ENCODE measurements around the gene CHST7. TPM values are rescaled to one million over a fixed set of nuclear protein-coding genes. Genes with fewer than 3 reads are reported as not detected.

CHST7 gene
- total RNA-seq, 6 experiments from 2014 or later: 16.1 to 17.8 (median 17.0) TPM

GRCh38 chrX:46601283-46601682 is 27.7 kb downstream of the CHST7 start:
- no peak for DNase-seq
- Mint-ChIP-seq H3K27me3 (ENCODE audit: insufficient read depth) (no peaks in the 10 kb centered on the region; the same call in 1 of the 2 replicates), H3K4me1 (ENCODE audit: low read depth) (no peaks in the 10 kb centered on the region; the same call in 1 of the 2 replicates)

GRCh38 chrX:46602468-46603102 is 29.0 kb downstream of the CHST7 start:
- Mint-ChIP-seq H3K27ac (peak overlapping the region; percentile 33; the same call in 1 of the 2 replicates), H3K4me3 (no peak overlapping the region), H3K27me3 (ENCODE audit: insufficient read depth) (no peaks in the 10 kb centered on the region), H3K36me3 (ENCODE audit: low read depth) (no peaks in the 10 kb centered on the region), H3K9me3 (no peaks in the 10 kb centered on the region), H3K4me1 (ENCODE audit: low read depth) (no peaks in the 10 kb centered on the region; the same call in 1 of the 2 replicates)
- TF ChIP-seq, protein P1, sequence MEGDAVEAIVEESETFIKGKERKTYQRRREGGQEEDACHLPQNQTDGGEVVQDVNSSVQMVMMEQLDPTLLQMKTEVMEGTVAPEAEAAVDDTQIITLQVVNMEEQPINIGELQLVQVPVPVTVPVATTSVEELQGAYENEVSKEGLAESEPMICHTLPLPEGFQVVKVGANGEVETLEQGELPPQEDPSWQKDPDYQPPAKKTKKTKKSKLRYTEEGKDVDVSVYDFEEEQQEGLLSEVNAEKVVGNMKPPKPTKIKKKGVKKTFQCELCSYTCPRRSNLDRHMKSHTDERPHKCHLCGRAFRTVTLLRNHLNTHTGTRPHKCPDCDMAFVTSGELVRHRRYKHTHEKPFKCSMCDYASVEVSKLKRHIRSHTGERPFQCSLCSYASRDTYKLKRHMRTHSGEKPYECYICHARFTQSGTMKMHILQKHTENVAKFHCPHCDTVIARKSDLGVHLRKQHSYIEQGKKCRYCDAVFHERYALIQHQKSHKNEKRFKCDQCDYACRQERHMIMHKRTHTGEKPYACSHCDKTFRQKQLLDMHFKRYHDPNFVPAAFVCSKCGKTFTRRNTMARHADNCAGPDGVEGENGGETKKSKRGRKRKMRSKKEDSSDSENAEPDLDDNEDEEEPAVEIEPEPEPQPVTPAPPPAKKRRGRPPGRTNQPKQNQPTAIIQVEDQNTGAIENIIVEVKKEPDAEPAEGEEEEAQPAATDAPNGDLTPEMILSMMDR (IDR thresholded peaks at IDR 0.05): no peak
- DNase-seq: no peak

More at GRCh38 chrX:46601283-46601682, 27.7 kb downstream of the CHST7 start:
- no peaks in the 10 kb centered on the region for H3K9me3 Mint-ChIP-seq
- no peaks in the 10 kb centered on the region for H3K36me3 Mint-ChIP-seq (ENCODE audit: low read depth)
- TF ChIP-seq, protein P1 (IDR thresholded peaks at IDR 0.05): no peak
- H3K4me3 Mint-ChIP-seq: no peak overlapping the region
- peak overlapping the region; percentile 49 for H3K27ac Mint-ChIP-seq

GRCh38 chrX:46607916-46608315 is 34.4 kb downstream of the CHST7 start:
- Mint-ChIP-seq H3K4me1 (ENCODE audit: low read depth) (no peaks in the 10 kb centered on the region), H3K27me3 (ENCODE audit: insufficient read depth) (no peaks in the 10 kb centered on the region)

DNA sequence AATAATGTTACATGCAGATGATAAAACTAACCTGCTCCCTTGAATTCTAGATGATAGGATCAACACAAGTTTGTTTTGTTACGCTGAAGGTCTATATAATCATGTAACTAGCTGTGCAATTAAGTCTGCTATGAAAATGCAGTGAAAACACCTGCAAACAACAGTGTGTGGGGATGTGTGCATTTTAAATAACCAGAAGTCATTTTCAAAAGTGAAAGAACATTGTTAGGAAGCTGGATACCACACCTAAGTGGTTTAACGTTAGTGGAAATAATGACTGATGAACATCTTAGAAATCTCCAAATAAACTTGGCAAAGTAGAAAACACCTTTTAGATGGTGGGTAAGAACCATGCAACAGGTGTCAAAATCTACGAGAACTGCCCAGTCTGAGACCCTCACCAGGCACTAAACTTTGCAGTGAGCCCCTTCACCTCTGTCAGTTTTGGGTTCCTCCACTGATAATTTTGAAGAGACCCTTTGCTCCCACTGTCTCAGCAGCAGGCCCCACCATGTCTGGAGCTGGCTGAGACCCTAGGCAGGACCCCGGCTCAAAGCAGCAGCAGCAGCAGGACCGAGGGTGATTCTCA is 36.6 kb downstream of the CHST7 start:
- Mint-ChIP-seq H3K9me3 (no peaks in the 10 kb centered on the region), H3K36me3 (ENCODE audit: low read depth) (peaks cover 8% of the 10 kb centered on the region; the same call in 1 of the 2 replicates), H3K4me3 (no peak overlapping the region), H3K4me1 (ENCODE audit: low read depth) (no peaks in the 10 kb centered on the region), H3K27me3 (ENCODE audit: insufficient read depth) (no peaks in the 10 kb centered on the region), H3K27ac (no peak overlapping the region)
- no peak for DNase-seq
- TF ChIP-seq, protein P1 (IDR thresholded peaks at IDR 0.05): no peak

More at GRCh38 chrX:46607916-46608315, 34.4 kb downstream of the CHST7 start:
- DNase-seq: no peak
- H3K4me3 Mint-ChIP-seq: no peak overlapping the region
- TF ChIP-seq, protein P1 (IDR thresholded peaks at IDR 0.05): no peak
- no peaks in the 10 kb centered on the region for H3K36me3 Mint-ChIP-seq (ENCODE audit: low read depth)
- H3K27ac Mint-ChIP-seq: no peak overlapping the region
- H3K9me3 Mint-ChIP-seq: no peaks in the 10 kb centered on the region

DNA sequence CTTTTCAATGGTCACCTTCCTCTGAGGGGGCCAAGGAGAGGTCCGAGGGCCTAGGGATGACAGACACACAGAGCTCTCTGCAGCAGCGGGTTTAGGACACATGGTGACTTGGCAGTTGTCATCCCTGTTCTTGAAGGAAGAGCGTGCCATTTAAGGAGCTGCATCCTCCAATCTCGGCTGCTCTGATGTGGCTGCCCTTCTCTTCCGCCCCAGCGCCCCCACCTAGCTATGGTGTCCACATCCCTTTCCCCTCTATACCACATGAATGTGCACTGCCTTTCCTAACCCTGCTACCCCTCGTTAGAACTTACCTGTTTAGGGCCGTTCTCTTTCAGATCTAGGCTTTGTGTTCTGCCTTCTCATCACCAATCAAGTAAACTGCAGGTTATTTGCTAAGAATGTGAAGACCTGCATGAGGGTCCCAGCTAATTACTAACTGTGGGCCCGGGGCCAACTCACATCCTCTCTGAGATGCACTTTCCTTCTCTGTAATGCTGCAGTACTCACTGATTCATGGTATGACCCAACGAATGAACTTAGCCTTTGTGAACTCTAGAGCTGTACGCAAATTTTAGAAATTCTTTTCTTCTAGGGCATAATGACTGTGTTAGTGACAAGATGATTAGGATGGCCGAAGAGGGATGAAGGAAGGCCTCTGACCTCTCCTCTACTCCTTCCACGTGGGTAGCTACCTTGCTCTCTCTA is 38.2 kb downstream of the CHST7 start:
- no peaks in the 10 kb centered on the region for H3K9me3 Mint-ChIP-seq
- no peak overlapping the region for H3K4me3 Mint-ChIP-seq
- no peaks in the 10 kb centered on the region for H3K4me1 Mint-ChIP-seq (ENCODE audit: low read depth)
- DNase-seq: no peak
- H3K27me3 Mint-ChIP-seq (ENCODE audit: insufficient read depth): no peaks in the 10 kb centered on the region
- H3K27ac Mint-ChIP-seq: no peak overlapping the region
- TF ChIP-seq, protein P1 (IDR thresholded peaks at IDR 0.05): no peak
- peaks cover 12% of the 10 kb centered on the region; the same call in 1 of the 2 replicates for H3K36me3 Mint-ChIP-seq (ENCODE audit: low read depth)
